Spleen (tissue), 11 donors: ENCODE data around the gene MYOC. TPM values are rescaled to one million over a fixed set of nuclear protein-coding genes. Genes with fewer than 3 reads are reported as not detected.

Experiments used
- DNase-seq: peaks from one replicate; pipeline ENCODE4 v3.0.0-alpha.2; 2020
- H3K27ac ChIP-seq, 8 donors: fragments of 200-600 bp; sonication (generic) in 7 of 8; 1 replicate in 4 of 8; 2 replicates in 4 of 8; pipeline versions ENCODE4 v1.5.0 to v1.8.0; 2016 to 2021; ENCODE audit warnings: inconsistent platforms in 4 of 8, mild to moderate bottlenecking in 4 of 8, moderate library complexity in 1 of 8
- H3K27me3 ChIP-seq, 7 donors: fragments of 200-600 bp; sonication (generic) in 6 of 7; replicated peaks in 1 of 7; 1 replicate in 4 of 7; 2 replicates in 3 of 7; pipeline versions ENCODE4 v1.5.0 to v1.8.0; 2016 to 2021; ENCODE audit warnings: inconsistent platforms in 3 of 7, mild to moderate bottlenecking in 1 of 7
- H3K36me3 ChIP-seq, 6 donors: fragments of 200-600 bp; sonication (generic) in 5 of 6; 1 replicate in 4 of 6; 2 replicates in 2 of 6; pipeline versions ENCODE4 v1.5.0 to v1.8.0; 2016 to 2021; ENCODE audit warnings: inconsistent platforms in 2 of 6
- H3K4me1 ChIP-seq, 6 donors: fragments of 200-600 bp; sonication (generic) in 5 of 6; 1 replicate in 3 of 6; 2 replicates in 3 of 6; pipeline versions ENCODE4 v1.5.0 to v1.8.0; 2016 to 2021; ENCODE audit warnings: inconsistent platforms in 3 of 6
- H3K4me3 ChIP-seq, 8 donors: fragments of 200-600 bp; sonication (generic) in 7 of 8; 1 replicate in 4 of 8; 2 replicates in 4 of 8; pipeline versions ENCODE4 v1.5.0 to v1.8.0; 2016 to 2021; ENCODE audit warnings: inconsistent platforms in 4 of 8, mild to moderate bottlenecking in 4 of 8, moderate library complexity in 2 of 8
- H3K9me3 ChIP-seq, 8 donors: fragments of 200-600 bp; sonication (generic) in 7 of 8; 1 replicate in 4 of 8; 2 replicates in 4 of 8; pipeline versions ENCODE4 v1.5.0 to v1.8.0; 2016 to 2021; ENCODE audit warnings: inconsistent platforms in 4 of 8
- POLR2A ChIP-seq, 3 donors: fragments of 450-650 bp; IDR thresholded peaks; one replicate each; pipeline ENCODE4 v1.5.1; 2017; ENCODE audit warnings: antibody characterized with exemption in 3 of 3, mild to moderate bottlenecking in 1 of 3
- POLR2AphosphoS5 ChIP-seq, 3 donors: sonication (generic); formaldehyde crosslinking; IDR thresholded peaks; one replicate each; pipeline ENCODE4 v1.5.1; 2017; ENCODE audit warnings: antibody characterized with exemption in 3 of 3
- WGBS, 5 donors: extraction: QIAGEN DNeasy Blood & Tissue Kit in 3 of 5; methylation state at CpG; one replicate each; pipeline versions ENCODE4 v1.1.5 to v1.1.7; 2013 to 2018; 5-methylcytosine and 5-hydroxymethylcytosine counted together
- intact Hi-C: fragments of 100-400 bp; cut with DNase I; formaldehyde crosslinking; loops from one replicate; pipeline ENCODE4 v1.15.0; 2023; ENCODE audit warnings: low total_unique reads
- polyA plus RNA-seq, 3 donors: library from polyadenylated mRNA; stranded (reverse); fragments of 200-250 nt; gene quantifications; one replicate each; pipeline ENCODE4 v1.2.1, GENCODE V29; 2013
- total RNA-seq, 7 donors: library from RNA; depleted of rRNA in 3 of 7; stranded (reverse); fragments of >200 nt in 3 of 7; fragmentation: NEBNext Ultra II Directional in 4 of 7; extraction: Animal tissue kit (Norgen Biotek cat#: 25700) in 4 of 7; gene quantifications; one replicate each; pipeline versions ENCODE4 v1.1.0 to v1.2.1, GENCODE V29; 2016 to 2021
- TF ChIP-seq, protein P1 (sequence below), 11 experiments: fragments of 200-600 bp in 7 of 11; fragments of 450-650 bp in 4 of 11; sonication (generic) in 4 of 11; IDR thresholded peaks in 8 of 11; conservative IDR thresholded peaks in 3 of 11; 1 replicate in 7 of 11; 2 replicates in 4 of 11; pipeline versions ENCODE4 v1.4.0 to v1.8.0; 2016 to 2021; ENCODE audit warnings: antibody characterized with exemption in 11 of 11, inconsistent platforms in 4 of 11, mild to moderate bottlenecking in 1 of 11
- donor health status: healthy with polysubstance abuse.
- donor health status: DM: no; HTN: no; CAD: no; lungs with moderate emphysema.
- donor health status: DM: no; HTN: no; CAD: no.
- donor health status: Bipolar disorder and iron deficiency.
- donor health status: healthy.
- donor health status: DM: no; HTN: no; CAD: no.
- donor health status: DM: yes; HTN: yes; CAD: no.

MYOC gene
- total and polyA plus RNA-seq, 10 donors, result 0.10 TPM; not detected in 9

GRCh38 chr1:171641076-171641864 is 11.2 kb downstream of the MYOC start:
- no peaks in the 10 kb centered on the region for H3K36me3 ChIP-seq
- intact Hi-C loops, result loop anchor here (10.0 kb wide), 1 partner anchor 344 kb away; no protein-coding TSS in a partner anchor
- TF ChIP-seq, protein P1, sequence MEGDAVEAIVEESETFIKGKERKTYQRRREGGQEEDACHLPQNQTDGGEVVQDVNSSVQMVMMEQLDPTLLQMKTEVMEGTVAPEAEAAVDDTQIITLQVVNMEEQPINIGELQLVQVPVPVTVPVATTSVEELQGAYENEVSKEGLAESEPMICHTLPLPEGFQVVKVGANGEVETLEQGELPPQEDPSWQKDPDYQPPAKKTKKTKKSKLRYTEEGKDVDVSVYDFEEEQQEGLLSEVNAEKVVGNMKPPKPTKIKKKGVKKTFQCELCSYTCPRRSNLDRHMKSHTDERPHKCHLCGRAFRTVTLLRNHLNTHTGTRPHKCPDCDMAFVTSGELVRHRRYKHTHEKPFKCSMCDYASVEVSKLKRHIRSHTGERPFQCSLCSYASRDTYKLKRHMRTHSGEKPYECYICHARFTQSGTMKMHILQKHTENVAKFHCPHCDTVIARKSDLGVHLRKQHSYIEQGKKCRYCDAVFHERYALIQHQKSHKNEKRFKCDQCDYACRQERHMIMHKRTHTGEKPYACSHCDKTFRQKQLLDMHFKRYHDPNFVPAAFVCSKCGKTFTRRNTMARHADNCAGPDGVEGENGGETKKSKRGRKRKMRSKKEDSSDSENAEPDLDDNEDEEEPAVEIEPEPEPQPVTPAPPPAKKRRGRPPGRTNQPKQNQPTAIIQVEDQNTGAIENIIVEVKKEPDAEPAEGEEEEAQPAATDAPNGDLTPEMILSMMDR (IDR thresholded peaks at IDR 0.05 in 8 of 11, conservative IDR thresholded peaks at IDR 0.05 in 3 of 11), result no peak
- TF ChIP-seq POLR2A (IDR thresholded peaks at IDR 0.05) (no peak), POLR2AphosphoS5 (IDR thresholded peaks at IDR 0.05) (no peak)
- no peak overlapping the region for H3K4me3 ChIP-seq
- H3K27me3 ChIP-seq, result peaks cover 0 to 10% (median 0%) of the 10 kb centered on the region in 7 donors
- no peaks in the 10 kb centered on the region for H3K9me3 ChIP-seq
- no peak for DNase-seq
- 65 to 88% (median 70%) methylated on average over 10 of the region's 10 CpGs for WGBS, 5 donors
- no peak overlapping the region for H3K27ac ChIP-seq
- peaks cover 0 to 18% (median 10%) of the 10 kb centered on the region in 6 donors for H3K4me1 ChIP-seq

GRCh38 chr1:171640225-171640624 is 12.3 kb downstream of the MYOC start:
- Histone ChIP-seq H3K27ac (no peak overlapping the region), H3K4me1 (peaks cover 0 to 14% (median 7%) of the 10 kb centered on the region in 6 donors), H3K4me3 (no peak overlapping the region), H3K9me3 (no peaks in the 10 kb centered on the region), H3K27me3 (peaks cover 0 to 10% (median 0%) of the 10 kb centered on the region in 7 donors), H3K36me3 (no peaks in the 10 kb centered on the region)
- intact Hi-C loops, result loop anchor here (10.0 kb wide), 1 partner anchor 345 kb away; no protein-coding TSS in a partner anchor
- no peak for TF ChIP-seq POLR2A (IDR thresholded peaks at IDR 0.05)
- TF ChIP-seq POLR2AphosphoS5 (IDR thresholded peaks at IDR 0.05), result no peak
- TF ChIP-seq, protein P1 (IDR thresholded peaks at IDR 0.05 in 8 of 11, conservative IDR thresholded peaks at IDR 0.05 in 3 of 11), result no peak
- DNase-seq, result no peak
- 86 to 95% (median 94%) methylated on average over 1 of the region's 1 CpG for WGBS, 5 donors

DNA sequence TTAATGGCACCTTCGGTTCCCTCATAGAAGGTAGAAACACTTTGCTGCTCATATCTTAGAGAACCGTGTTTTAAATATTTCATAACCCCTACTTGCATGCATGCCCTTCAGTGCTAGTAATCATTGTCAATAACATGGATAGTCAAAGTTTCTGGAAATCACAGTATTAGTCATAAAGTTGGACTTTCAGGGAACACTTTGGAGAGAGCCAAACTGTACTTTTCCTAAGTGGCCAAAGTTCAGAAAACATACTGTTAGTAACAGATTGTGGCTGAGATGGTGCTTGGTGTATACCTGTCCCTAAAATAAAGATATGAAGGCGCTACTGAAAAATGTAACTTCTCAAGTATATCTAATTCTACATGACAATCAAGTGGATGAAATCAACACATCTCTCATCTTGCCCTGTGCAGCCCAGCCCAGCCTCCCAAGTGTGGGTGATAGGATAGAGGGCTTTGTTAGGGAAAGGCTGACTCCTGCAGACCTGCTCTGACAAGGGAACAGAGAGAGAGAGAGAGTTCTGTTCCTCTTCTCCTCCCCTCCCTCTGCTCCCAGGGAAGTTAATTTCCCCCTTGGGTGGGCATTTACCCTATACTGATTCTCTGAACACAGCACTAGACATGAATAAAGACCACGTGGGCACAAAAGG is 14.4 kb downstream of the MYOC start:
- TF ChIP-seq POLR2A (IDR thresholded peaks at IDR 0.05) (no peak), POLR2AphosphoS5 (IDR thresholded peaks at IDR 0.05) (no peak)
- TF ChIP-seq, protein P1 (IDR thresholded peaks at IDR 0.05 in 8 of 11, conservative IDR thresholded peaks at IDR 0.05 in 3 of 11), result no peak
- intact Hi-C loops, result no loop called here
- WGBS, 5 donors, result 65 to 79% (median 72%) methylated on average over 4 of the region's 4 CpGs
- no peaks in the 10 kb centered on the region for H3K4me1 ChIP-seq
- no peak for DNase-seq
- H3K4me3 ChIP-seq, result no peak overlapping the region
- H3K36me3 ChIP-seq, result no peaks in the 10 kb centered on the region
- no peak overlapping the region for H3K27ac ChIP-seq
- no peaks in the 10 kb centered on the region for H3K9me3 ChIP-seq
- peaks cover 0 to 8% (median 0%) of the 10 kb centered on the region in 7 donors for H3K27me3 ChIP-seq

GRCh38 chr1:171636141-171636540 is 16.3 kb downstream of the MYOC start:
- no peaks in the 10 kb centered on the region for H3K9me3 ChIP-seq
- DNase-seq, result no peak
- H3K4me3 ChIP-seq, result no peak overlapping the region
- H3K27me3 ChIP-seq, result peaks cover 0 to 14% (median 0%) of the 10 kb centered on the region in 7 donors
- TF ChIP-seq POLR2AphosphoS5 (IDR thresholded peaks at IDR 0.05), result no peak
- TF ChIP-seq, protein P1 (IDR thresholded peaks at IDR 0.05 in 8 of 11, conservative IDR thresholded peaks at IDR 0.05 in 3 of 11), result no peak
- H3K27ac ChIP-seq, result no peak overlapping the region
- 78 to 85% (median 84%) methylated on average over 11 of the region's 11 CpGs for WGBS, 5 donors
- intact Hi-C loops, result no loop called here
- no peaks in the 10 kb centered on the region for H3K4me1 ChIP-seq
- H3K36me3 ChIP-seq, result no peaks in the 10 kb centered on the region
